ENCODE measurements around the gene PDCL2. TPM values are rescaled to one million over a fixed set of nuclear protein-coding genes. Genes with fewer than 3 reads are reported as not detected.

The PDCL2 gene
- total and polyA plus RNA-seq, 12 donors, result not detected

DNA sequence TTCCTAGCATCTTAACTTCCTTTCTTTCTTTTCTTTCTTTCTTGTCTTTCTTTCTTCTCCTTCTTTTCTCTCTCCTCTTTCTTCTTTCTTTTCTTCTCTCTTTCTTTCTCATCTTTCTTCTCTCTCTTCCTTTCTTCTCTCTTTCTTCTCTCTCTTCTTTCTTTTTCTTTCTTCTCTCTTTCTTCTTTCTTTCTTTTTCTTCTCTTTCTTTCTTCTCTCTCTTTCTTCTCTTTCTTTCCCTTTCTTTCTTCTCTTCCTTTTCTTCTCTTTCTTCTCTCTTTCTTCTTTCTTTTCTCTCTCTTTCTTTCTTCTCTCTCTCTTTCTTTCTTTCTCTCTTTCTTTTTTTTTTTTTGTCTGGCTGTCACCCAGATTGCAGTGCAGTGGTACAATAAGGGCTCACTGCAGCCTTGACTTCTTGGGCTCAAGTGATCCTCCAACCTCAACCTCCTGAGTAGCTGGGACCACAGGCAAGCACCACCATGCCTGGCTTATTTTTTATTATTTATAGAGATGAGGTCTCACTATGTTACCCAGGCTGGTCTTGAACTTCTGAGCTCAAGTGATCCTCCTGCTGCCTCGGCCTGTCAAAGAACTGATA lies 26.6 kb upstream of the PDCL2 start:
- intact Hi-C loops (cut with DNase I), result no loop called here
- H3K27me3 ChIP-seq, result peaks cover 0 to 5% (median 0%) of the 10 kb centered on the region in 7 donors
- no peak for DNase-seq
- no peaks in the 10 kb centered on the region for H3K36me3 ChIP-seq
- WGBS, 2 donors, result 73 to 82% methylated on average over 1 of the region's 1 CpG
- no peak for ATAC-seq
- no peaks in the 10 kb centered on the region for H3K9me3 ChIP-seq
- H3K4me1 ChIP-seq, result no peaks in the 10 kb centered on the region
- no peak overlapping the region for H3K4me3 ChIP-seq
- no peak overlapping the region for H3K27ac ChIP-seq
- TF ChIP-seq, protein P1, sequence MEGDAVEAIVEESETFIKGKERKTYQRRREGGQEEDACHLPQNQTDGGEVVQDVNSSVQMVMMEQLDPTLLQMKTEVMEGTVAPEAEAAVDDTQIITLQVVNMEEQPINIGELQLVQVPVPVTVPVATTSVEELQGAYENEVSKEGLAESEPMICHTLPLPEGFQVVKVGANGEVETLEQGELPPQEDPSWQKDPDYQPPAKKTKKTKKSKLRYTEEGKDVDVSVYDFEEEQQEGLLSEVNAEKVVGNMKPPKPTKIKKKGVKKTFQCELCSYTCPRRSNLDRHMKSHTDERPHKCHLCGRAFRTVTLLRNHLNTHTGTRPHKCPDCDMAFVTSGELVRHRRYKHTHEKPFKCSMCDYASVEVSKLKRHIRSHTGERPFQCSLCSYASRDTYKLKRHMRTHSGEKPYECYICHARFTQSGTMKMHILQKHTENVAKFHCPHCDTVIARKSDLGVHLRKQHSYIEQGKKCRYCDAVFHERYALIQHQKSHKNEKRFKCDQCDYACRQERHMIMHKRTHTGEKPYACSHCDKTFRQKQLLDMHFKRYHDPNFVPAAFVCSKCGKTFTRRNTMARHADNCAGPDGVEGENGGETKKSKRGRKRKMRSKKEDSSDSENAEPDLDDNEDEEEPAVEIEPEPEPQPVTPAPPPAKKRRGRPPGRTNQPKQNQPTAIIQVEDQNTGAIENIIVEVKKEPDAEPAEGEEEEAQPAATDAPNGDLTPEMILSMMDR (IDR thresholded peaks at IDR 0.05), result no peak

- Histone ChIP-seq H3K4me1 (no peaks in the 10 kb centered on the region), H3K9me3 (no peaks in the 10 kb centered on the region), H3K27ac (no peak overlapping the region), H3K36me3 (no peaks in the 10 kb centered on the region), H3K4me3 (no peak overlapping the region), H3K27me3 (peaks cover 0 to 5% (median 0%) of the 10 kb centered on the region in 7 donors)
- DNase-seq, result no peak
- WGBS, 2 donors, result 88 to 96% methylated on average over 1 of the region's 1 CpG
- ATAC-seq, result no peak
- intact Hi-C loops (cut with DNase I), result no loop called here
- TF ChIP-seq, protein P1 (IDR thresholded peaks at IDR 0.05), result no peak
Measured at GRCh38 chr4:55617587-55618197, 25.6 kb upstream of the PDCL2 start.

GRCh38 chr4:55615008-55615407 lies 23.0 kb upstream of the PDCL2 start:
- Histone ChIP-seq H3K9me3 (no peaks in the 10 kb centered on the region), H3K4me1 (no peaks in the 10 kb centered on the region), H3K36me3 (no peaks in the 10 kb centered on the region), H3K27me3 (peaks cover 0 to 5% (median 0%) of the 10 kb centered on the region in 7 donors), H3K27ac (no peak overlapping the region), H3K4me3 (no peak overlapping the region)
- WGBS, 2 donors, result 80 to 95% methylated on average over 3 of the region's 3 CpGs
- DNase-seq, result no peak
- TF ChIP-seq, protein P1 (IDR thresholded peaks at IDR 0.05), result no peak
- ATAC-seq, result no peak
- intact Hi-C loops (cut with DNase I), result no loop called here

GRCh38 chr4:55613621-55614020 lies 21.6 kb upstream of the PDCL2 start:
- Histone ChIP-seq H3K27ac (no peak overlapping the region), H3K4me1 (no peaks in the 10 kb centered on the region), H3K36me3 (no peaks in the 10 kb centered on the region), H3K9me3 (no peaks in the 10 kb centered on the region), H3K4me3 (no peak overlapping the region), H3K27me3 (peaks cover 0 to 5% (median 0%) of the 10 kb centered on the region in 7 donors)
- intact Hi-C loops (cut with DNase I), result no loop called here
- no peak for DNase-seq
- no peak for ATAC-seq
- TF ChIP-seq, protein P1 (IDR thresholded peaks at IDR 0.05), result no peak
- WGBS, 2 donors, result 65 to 83% methylated on average over 3 of the region's 3 CpGs
